GM21381 (cell line): ENCODE results near the gene CYP4F8.
"Not testable (repeated sequence)": the region's sequence is repeated elsewhere in the genome, so short reads cannot be mapped to it uniquely, and the experiment has no call there.

Source experiments
- ATAC-seq: cut with Tn5 transposase; IDR thresholded peaks from one replicate; pipeline ENCODE4 v1.9.1; 2021; ENCODE audit warnings: mild to moderate bottlenecking, moderate library complexity; ENCODE audit not compliant: unreplicated experiment

The CYP4F8 gene

GRCh38 chr19:15642807-15643206 is 27.8 kb downstream of the CYP4F8 start:
- ATAC-seq = no peak

- no peak for ATAC-seq
Observed at GRCh38 chr19:15643387-15643786, 28.4 kb downstream of the CYP4F8 start.

- ATAC-seq = no peak
Observed at GRCh38 chr19:15644066-15644741, 29.2 kb downstream of the CYP4F8 start.

GRCh38 chr19:15644816-15645215 is 29.8 kb downstream of the CYP4F8 start:
- ATAC-seq = no peak

- no peak for ATAC-seq
Observed at GRCh38 chr19:15649526-15649925, 34.5 kb downstream of the CYP4F8 start.

GRCh38 chr19:15650123-15650522 is 35.1 kb downstream of the CYP4F8 start:
- ATAC-seq = not testable (repeated sequence)

- no peak for ATAC-seq
Observed at GRCh38 chr19:15651791-15652190, 36.8 kb downstream of the CYP4F8 start.

GRCh38 chr19:15652559-15653278 is 37.7 kb downstream of the CYP4F8 start:
- ATAC-seq = no peak

GRCh38 chr19:15656467-15656866 is 41.4 kb downstream of the CYP4F8 start:
- ATAC-seq = no peak

GRCh38 chr19:15663247-15663646 is 48.2 kb downstream of the CYP4F8 start:
- no peak for ATAC-seq

GRCh38 chr19:15666186-15666585 is 51.2 kb downstream of the CYP4F8 start:
- ATAC-seq = no peak

- ATAC-seq = no peak
Observed at GRCh38 chr19:15666883-15667282, 51.9 kb downstream of the CYP4F8 start.

GRCh38 chr19:15669440-15669839 is 54.4 kb downstream of the CYP4F8 start:
- ATAC-seq = no peak

GRCh38 chr19:15669891-15670290 is 54.9 kb downstream of the CYP4F8 start:
- no peak for ATAC-seq

GRCh38 chr19:15671237-15671821 is 56.3 kb downstream of the CYP4F8 start:
- ATAC-seq = no peak

- ATAC-seq = no peak
Observed at GRCh38 chr19:15671891-15672579, 57.0 kb downstream of the CYP4F8 start.

GRCh38 chr19:15672580-15673175 is 57.7 kb downstream of the CYP4F8 start, which contains the start of gene CYP4F12:
TSS of gene CYP4F12 (plus strand) at chr19:15673087. CDS start at chr19:15673530, 443 bp downstream.
- no peak for ATAC-seq

GRCh38 chr19:15673176-15673654 is 58.2 kb downstream of the CYP4F8 start:
- no peak for ATAC-seq

GRCh38 chr19:15675560-15675959 is 60.5 kb downstream of the CYP4F8 start:
- no peak for ATAC-seq

GRCh38 chr19:15679089-15679488 is 64.1 kb downstream of the CYP4F8 start:
- no peak for ATAC-seq

GRCh38 chr19:15679865-15680264 is 64.8 kb downstream of the CYP4F8 start:
- ATAC-seq = not testable (repeated sequence)
